Large intestine (tissue), 3 donors: ENCODE data around the gene DRICH1. TPM values are rescaled to one million over a fixed set of nuclear protein-coding genes. Genes with fewer than 3 reads are reported as not detected.
"Not testable (repeated sequence)": the region's sequence is repeated elsewhere in the genome, so short reads cannot be mapped to it uniquely, and the experiment has no call there.

Experiments used
- DNase-seq, 2 donors: peaks; one replicate each; pipeline versions ENCODE4 v3.0.0 to v3.0.0-alpha.2; 2013
- H3K27ac ChIP-seq: one replicate; pipeline ENCODE4 v1.5.1; 2013; ENCODE audit warnings: low read length
- H3K27me3 ChIP-seq: 2 replicates; pipeline ENCODE4 v1.6.1; 2013; ENCODE audit warnings: low read length; ENCODE audit not compliant: control insufficient read depth, insufficient read depth
- H3K36me3 ChIP-seq: 2 replicates; pipeline ENCODE4 v1.6.1; 2013; ENCODE audit warnings: low read length; ENCODE audit not compliant: control insufficient read depth, insufficient read depth
- H3K4me1 ChIP-seq: one replicate; pipeline ENCODE4 v1.6.1; 2013; ENCODE audit warnings: low read length; ENCODE audit not compliant: control insufficient read depth, insufficient read depth
- H3K4me3 ChIP-seq: one replicate; pipeline ENCODE4 v1.5.1; 2013; ENCODE audit warnings: low read length
- H3K9me3 ChIP-seq: one replicate; pipeline ENCODE4 v1.6.1; 2013; ENCODE audit warnings: mild to moderate bottlenecking, low read depth, low read length, moderate library complexity; ENCODE audit not compliant: control insufficient read depth
- WGBS: methylation state at CpG from one replicate; pipeline ENCODE4 v1.1.5; 2013; ENCODE audit warnings: low lambda C conversion rate; ENCODE audit not compliant: insufficient coverage; 5-methylcytosine and 5-hydroxymethylcytosine counted together
- polyA plus RNA-seq: library from polyadenylated mRNA; unstranded; fragments of 120-200 nt; gene quantifications from one replicate; pipeline ENCODE4 v1.2.1, GENCODE V29; 2013

DRICH1 gene
- polyA plus RNA-seq, 1 donor = 1.3 TPM

- H3K36me3 ChIP-seq = no peaks in the 10 kb centered on the region
- H3K9me3 ChIP-seq = no peaks in the 10 kb centered on the region
- DNase-seq = no peak
- peaks cover 13% of the 10 kb centered on the region for H3K27me3 ChIP-seq
- WGBS = no CpG with 5 or more reads among the region's 37 CpGs
- peaks cover 6% of the 10 kb centered on the region for H3K4me1 ChIP-seq
- H3K27ac ChIP-seq = no peak overlapping the region
- H3K4me3 ChIP-seq = no peak overlapping the region
These were observed 65.2 kb downstream of the DRICH1 start for GRCh38 chr22:23566705-23567475.

GRCh38 chr22:23565915-23566704 lies 66.0 kb downstream of the DRICH1 start:
- DNase-seq = peak; percentile 26 to 63
- no peak overlapping the region for H3K27ac ChIP-seq
- peak overlapping the region; percentile 35 for H3K4me3 ChIP-seq
- H3K4me1 ChIP-seq = peaks cover 6% of the 10 kb centered on the region
- H3K36me3 ChIP-seq = no peaks in the 10 kb centered on the region
- H3K9me3 ChIP-seq = no peaks in the 10 kb centered on the region
- H3K27me3 ChIP-seq = peaks cover 13% of the 10 kb centered on the region
- WGBS = no CpG with 5 or more reads among the region's 73 CpGs

- Histone ChIP-seq H3K27me3 (peaks cover 13% of the 10 kb centered on the region), H3K9me3 (no peaks in the 10 kb centered on the region), H3K27ac (no peak overlapping the region), H3K36me3 (no peaks in the 10 kb centered on the region), H3K4me3 (peak overlapping the region; percentile 35), H3K4me1 (peaks cover 6% of the 10 kb centered on the region)
- no CpG with 5 or more reads among the region's 11 CpGs for WGBS
- peak in 1 of 2 donors; percentile 26 for DNase-seq
These were observed 66.7 kb downstream of the DRICH1 start for GRCh38 chr22:23565305-23565914.

- no CpG with 5 or more reads among the region's 7 CpGs for WGBS
- H3K27ac ChIP-seq = no peak overlapping the region
- H3K4me3 ChIP-seq = no peak overlapping the region
- H3K9me3 ChIP-seq = no peaks in the 10 kb centered on the region
- H3K4me1 ChIP-seq = peaks cover 6% of the 10 kb centered on the region
- DNase-seq = no peak
- H3K27me3 ChIP-seq = peaks cover 13% of the 10 kb centered on the region
- no peaks in the 10 kb centered on the region for H3K36me3 ChIP-seq
These were observed 67.8 kb downstream of the DRICH1 start for GRCh38 chr22:23564276-23564675.

GRCh38 chr22:23563111-23563510 lies 69.0 kb downstream of the DRICH1 start:
- peaks cover 13% of the 10 kb centered on the region for H3K27me3 ChIP-seq
- H3K4me3 ChIP-seq = no peak overlapping the region
- H3K36me3 ChIP-seq = no peaks in the 10 kb centered on the region
- H3K27ac ChIP-seq = no peak overlapping the region
- peaks cover 6% of the 10 kb centered on the region for H3K4me1 ChIP-seq
- no peak for DNase-seq
- no CpG with 5 or more reads among the region's 9 CpGs for WGBS
- H3K9me3 ChIP-seq = no peaks in the 10 kb centered on the region

- Histone ChIP-seq H3K27me3 (peaks cover 13% of the 10 kb centered on the region), H3K9me3 (no peaks in the 10 kb centered on the region), H3K36me3 (no peaks in the 10 kb centered on the region), H3K4me3 (no peak overlapping the region), H3K27ac (no peak overlapping the region), H3K4me1 (peaks cover 6% of the 10 kb centered on the region)
- no peak for DNase-seq
- no CpG with 5 or more reads among the region's 4 CpGs for WGBS
These were observed 69.9 kb downstream of the DRICH1 start for GRCh38 chr22:23562186-23562585.

- not testable (repeated sequence) for H3K9me3 ChIP-seq, H3K27me3 ChIP-seq, H3K27ac ChIP-seq, H3K36me3 ChIP-seq, DNase-seq, H3K4me3 ChIP-seq, H3K4me1 ChIP-seq
- 83% methylated on average over 1 of the region's 24 CpGs for WGBS
These were observed 71.1 kb downstream of the DRICH1 start for GRCh38 chr22:23561025-23561510.

GRCh38 chr22:23560215-23560614 lies 71.9 kb downstream of the DRICH1 start:
- not testable (repeated sequence) for H3K4me3 ChIP-seq, H3K36me3 ChIP-seq, H3K4me1 ChIP-seq, H3K27me3 ChIP-seq, DNase-seq, H3K27ac ChIP-seq, H3K9me3 ChIP-seq
- no CpG with 5 or more reads among the region's 1 CpG for WGBS
